HG03175 (cell line): Measurements from ENCODE around the gene RPL19.
"Not testable (repeated sequence)": the region's sequence is repeated elsewhere in the genome, so short reads cannot be mapped to it uniquely, and the experiment has no call there.

Experiments used
- ATAC-seq: cut with Tn5 transposase; IDR thresholded peaks from one replicate; pipeline ENCODE4 v1.9.1; 2021; ENCODE audit warnings: mild to moderate bottlenecking, moderate library complexity; ENCODE audit not compliant: unreplicated experiment

Gene RPL19

GRCh38 chr17:39200070-39200879 is at the start of gene RPL19:
RPL19 (plus strand) TSS chr17:39200283; CDS start chr17:39200345, 62 bp downstream.
- peak; percentile 67 for ATAC-seq

- no peak for ATAC-seq
These were observed 49.3 kb upstream of the RPL19 start for GRCh38 chr17:39150795-39151149.

- no peak for ATAC-seq
These were observed 48.7 kb upstream of the RPL19 start, which contains the start of gene PLXDC1 for GRCh38 chr17:39151150-39151942. PLXDC1 (minus strand) TSS chr17:39151637; CDS start chr17:39151437, 200 bp downstream.

GRCh38 chr17:39151943-39152818 is 47.9 kb upstream of the RPL19 start:
- ATAC-seq, result no peak

GRCh38 chr17:39153599-39154051 is 46.5 kb upstream of the RPL19 start:
- ATAC-seq, result peak; percentile 52

- no peak for ATAC-seq
These were observed 44.4 kb upstream of the RPL19 start for GRCh38 chr17:39155654-39156053.

GRCh38 chr17:39156491-39156890 is 43.6 kb upstream of the RPL19 start:
- no peak for ATAC-seq

- ATAC-seq, result no peak
These were observed 41.5 kb upstream of the RPL19 start for GRCh38 chr17:39158623-39159022.

GRCh38 chr17:39161962-39162361 is 38.1 kb upstream of the RPL19 start:
- ATAC-seq, result no peak

GRCh38 chr17:39164675-39165143 is 35.4 kb upstream of the RPL19 start:
- peak; percentile 81 for ATAC-seq

- no peak for ATAC-seq
These were observed 34.8 kb upstream of the RPL19 start for GRCh38 chr17:39165178-39165840.

- ATAC-seq, result no peak
These were observed 34.2 kb upstream of the RPL19 start, which contains the start of gene ARL5C for GRCh38 chr17:39165841-39166349. ARL5C (minus strand) TSS chr17:39166161; CDS start chr17:39165760, 401 bp downstream.

GRCh38 chr17:39166437-39167335 is 33.4 kb upstream of the RPL19 start:
- ATAC-seq, result no peak

GRCh38 chr17:39167476-39167875 is 32.6 kb upstream of the RPL19 start:
- no peak for ATAC-seq

- ATAC-seq, result not testable (repeated sequence)
These were observed 31.6 kb upstream of the RPL19 start for GRCh38 chr17:39168503-39168902.

GRCh38 chr17:39169101-39169500 is 31.0 kb upstream of the RPL19 start:
- no peak for ATAC-seq

- no peak for ATAC-seq
These were observed 30.6 kb upstream of the RPL19 start for GRCh38 chr17:39169518-39169917.

- ATAC-seq, result no peak
These were observed 30.0 kb upstream of the RPL19 start for GRCh38 chr17:39170109-39170508.

- ATAC-seq, result no peak
These were observed 29.5 kb upstream of the RPL19 start for GRCh38 chr17:39170558-39170957.
